Measurements from ENCODE around the gene NPTXR.

GRCh38 chr22:38826801-38827200, 17.0 kb downstream of the NPTXR start:
- TF ChIP-seq CTCF (IDR thresholded peaks at IDR 0.05) (no peak), TAF1 (IDR thresholded peaks at IDR 0.05; ENCODE audit: borderline replicate concordance, low read depth, low read length) (no peak), POLR2AphosphoS5 (IDR thresholded peaks at IDR 0.05; ENCODE audit: low read depth, low read length) (no peak), EP300 (IDR thresholded peaks at IDR 0.05; ENCODE audit: borderline replicate concordance in 1 of 2, low read depth in 1 of 2, low read length in 1 of 2) (no peak), TCF12 (IDR thresholded peaks at IDR 0.05) (no peak), USF2 (IDR thresholded peaks at IDR 0.05; ENCODE audit: borderline replicate concordance, low read depth, low read length) (no peak), GABPA (IDR thresholded peaks at IDR 0.05; ENCODE audit: low read depth) (no peak), NFIC (IDR thresholded peaks at IDR 0.05; ENCODE audit: borderline replicate concordance) (no peak)

Data from SK-N-SH (cell line).